ENCODE results near the gene PPP1R3A.

PPP1R3A gene

DNA sequence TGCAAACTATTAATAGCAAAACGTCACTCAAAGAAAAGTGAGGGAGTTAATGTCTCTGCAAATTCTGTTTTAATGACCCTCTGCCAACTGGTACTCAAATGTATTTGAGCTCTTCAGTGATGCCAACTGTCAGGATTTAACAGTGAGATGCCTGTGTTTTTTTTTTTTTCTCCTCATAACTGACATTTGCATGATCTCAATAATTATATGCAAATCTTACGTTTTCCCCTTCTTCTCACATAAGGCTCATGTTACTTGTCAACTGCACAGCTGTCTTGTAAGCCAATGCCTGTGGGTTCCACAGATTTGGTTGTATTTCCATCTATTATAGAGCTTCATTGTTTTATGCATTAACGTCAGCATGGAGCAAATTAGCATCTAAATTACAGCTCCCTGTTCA is 38.2 kb downstream of the PPP1R3A start:
- in situ Hi-C loops (cut with MboI; ENCODE audit: low sequenced_read_pairs) = no loop called here

DNA sequence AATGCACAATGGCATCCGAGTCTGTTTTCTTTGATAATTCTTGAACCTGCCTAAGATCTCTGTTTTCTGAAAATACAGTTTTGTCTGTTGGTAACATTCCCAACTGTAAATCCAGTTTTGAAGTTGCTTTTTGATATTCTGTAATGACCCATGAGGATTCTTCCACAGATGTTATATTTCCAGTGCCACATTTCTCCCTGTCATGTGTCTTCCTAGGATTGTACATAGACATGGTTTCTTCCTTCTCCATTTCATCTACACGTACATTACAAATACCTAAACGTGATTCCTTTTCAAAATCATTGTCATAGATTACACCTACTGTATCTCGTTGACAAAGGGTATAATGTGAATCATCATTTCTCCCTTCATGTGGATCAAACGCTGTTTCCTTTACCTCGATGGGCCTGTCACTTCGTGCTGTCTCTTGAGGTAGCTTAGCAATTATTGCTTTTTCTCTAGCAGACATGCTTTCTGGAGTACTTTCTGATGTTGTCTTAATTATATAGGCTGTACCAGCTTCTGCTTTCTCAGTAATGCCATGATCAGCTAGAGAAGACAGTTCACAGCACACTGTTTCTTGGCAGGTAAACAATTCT is 40.3 kb downstream of the PPP1R3A start:
- in situ Hi-C loops (cut with MboI; ENCODE audit: low sequenced_read_pairs) = no loop called here

DNA sequence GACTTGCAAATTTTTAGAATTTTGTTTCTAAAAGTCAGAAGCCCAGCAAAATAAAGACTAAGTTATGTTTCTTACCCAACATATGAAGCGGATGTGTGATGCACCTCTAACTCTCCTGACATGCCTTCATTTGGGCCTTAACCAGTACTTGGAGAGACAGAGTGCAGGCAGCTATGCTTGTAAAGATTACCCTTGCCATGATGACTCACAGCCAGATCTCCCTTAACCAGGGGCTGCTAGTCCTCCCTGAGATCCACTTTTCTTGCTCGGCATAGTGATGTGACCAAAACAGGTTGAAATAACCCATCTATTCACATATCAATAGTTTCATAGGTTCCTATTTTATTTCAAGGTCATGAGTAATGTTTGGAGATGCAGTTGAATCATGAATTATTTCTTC is 43.6 kb downstream of the PPP1R3A start:
- in situ Hi-C loops (cut with MboI; ENCODE audit: low sequenced_read_pairs) = no loop called here

DNA sequence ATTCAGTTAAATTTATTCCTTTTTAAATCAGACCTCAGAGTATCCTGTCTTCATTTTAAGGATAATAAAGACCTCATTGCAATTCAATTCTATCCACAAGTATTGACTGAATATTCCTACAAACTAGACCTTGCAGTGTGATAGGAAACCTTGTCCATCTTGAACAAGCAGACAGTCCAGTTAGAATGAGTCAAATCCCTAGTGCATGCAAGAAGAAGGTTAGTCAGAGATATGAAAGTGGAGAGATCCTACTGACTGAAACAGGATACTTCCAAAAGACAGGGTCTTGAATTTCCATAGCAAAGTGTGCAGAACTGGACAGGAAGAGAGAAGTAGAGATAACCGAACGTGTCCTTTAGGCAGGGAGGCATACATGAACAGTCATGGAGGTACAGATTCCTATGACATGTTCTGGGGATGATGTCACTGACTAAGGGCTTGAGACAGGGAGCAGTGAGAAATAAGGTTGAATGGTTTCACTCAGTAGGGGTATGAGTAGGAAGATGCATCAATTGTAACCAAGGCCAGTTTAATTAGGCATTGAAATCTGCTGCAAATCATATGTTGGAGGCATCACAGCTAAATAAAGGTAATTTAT is 45.2 kb downstream of the PPP1R3A start:
- in situ Hi-C loops (cut with MboI; ENCODE audit: low sequenced_read_pairs) = no loop called here

DNA sequence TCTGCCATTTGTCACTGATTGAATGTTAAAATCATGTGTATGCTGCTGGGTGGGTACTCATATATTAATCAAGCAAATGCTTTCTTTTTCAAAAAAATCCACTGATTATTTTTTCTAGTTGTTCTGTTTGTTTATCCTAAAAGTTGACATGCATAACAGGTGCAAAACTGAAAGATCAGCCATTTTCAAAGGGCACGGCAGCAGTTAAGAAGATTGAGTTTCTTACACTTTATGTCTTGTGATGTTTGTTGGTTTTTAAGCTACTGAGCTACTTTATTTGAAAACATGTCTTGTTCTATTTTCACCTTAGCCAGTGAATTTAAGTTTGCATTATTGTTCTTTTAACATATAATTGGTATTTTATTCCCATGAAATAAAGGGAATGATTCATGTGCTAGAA is 45.8 kb downstream of the PPP1R3A start:
- in situ Hi-C loops (cut with MboI; ENCODE audit: low sequenced_read_pairs) = no loop called here

DNA sequence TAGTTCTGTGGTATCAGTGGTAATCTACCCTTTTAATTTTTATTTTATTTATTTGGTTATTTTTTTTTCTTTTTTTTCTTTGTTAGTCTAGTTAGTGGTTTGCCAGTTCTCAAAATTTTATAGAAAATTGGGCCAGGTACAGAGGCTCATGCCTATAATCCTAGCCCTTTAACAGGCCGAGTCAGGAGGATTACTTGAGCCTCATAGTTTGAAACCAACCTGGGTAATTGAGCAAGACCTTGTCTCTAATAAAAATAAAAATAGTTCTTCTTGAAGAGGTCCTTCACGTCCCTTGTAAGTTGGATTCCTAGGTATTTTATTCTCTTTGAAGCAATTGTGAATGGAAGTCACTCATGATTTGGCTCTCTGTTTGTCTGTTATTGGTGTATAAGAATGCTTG is 51.5 kb downstream of the PPP1R3A start:
- in situ Hi-C loops (cut with MboI; ENCODE audit: low sequenced_read_pairs) = no loop called here

DNA sequence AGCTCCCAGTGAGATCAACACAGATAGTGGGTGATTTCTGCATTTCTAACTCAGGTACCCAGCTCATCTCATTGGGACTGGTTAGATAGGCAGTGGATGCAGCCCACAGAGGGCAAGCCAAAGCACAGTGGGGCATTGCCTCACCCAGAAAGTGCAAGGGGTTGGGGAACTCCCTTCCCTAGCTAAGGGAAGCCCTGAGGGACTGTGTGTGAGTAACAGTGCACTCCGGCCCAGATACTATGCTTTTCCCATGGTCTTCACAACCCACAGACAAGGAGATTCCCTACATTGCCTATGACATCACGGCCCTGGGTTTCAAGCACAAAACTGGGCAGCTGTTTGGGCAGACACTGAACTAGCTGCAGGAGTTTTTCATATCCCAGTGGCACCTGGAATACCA is 62.8 kb downstream of the PPP1R3A start:
- in situ Hi-C loops (cut with MboI; ENCODE audit: low sequenced_read_pairs) = no loop called here

DNA sequence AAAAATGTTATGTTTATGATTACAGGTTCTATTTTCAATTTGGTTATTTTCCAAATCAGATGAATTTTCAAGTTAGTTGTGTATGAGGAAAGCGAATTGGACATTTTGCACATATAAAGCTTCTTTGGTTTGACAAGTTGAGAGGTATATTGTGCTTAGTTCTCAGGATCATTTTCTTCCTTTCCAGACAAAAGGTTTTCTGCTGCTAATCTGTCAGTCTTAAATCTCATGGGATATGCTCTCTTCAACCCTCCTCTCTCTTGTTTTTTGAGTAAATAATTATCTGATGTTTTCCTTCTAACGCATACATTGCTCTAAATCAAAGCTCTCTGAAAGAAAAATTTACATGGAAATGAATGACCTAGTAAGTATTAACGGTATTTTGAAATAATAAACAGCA is 77.9 kb downstream of the PPP1R3A start:
- in situ Hi-C loops (cut with MboI; ENCODE audit: low sequenced_read_pairs) = no loop called here

DNA sequence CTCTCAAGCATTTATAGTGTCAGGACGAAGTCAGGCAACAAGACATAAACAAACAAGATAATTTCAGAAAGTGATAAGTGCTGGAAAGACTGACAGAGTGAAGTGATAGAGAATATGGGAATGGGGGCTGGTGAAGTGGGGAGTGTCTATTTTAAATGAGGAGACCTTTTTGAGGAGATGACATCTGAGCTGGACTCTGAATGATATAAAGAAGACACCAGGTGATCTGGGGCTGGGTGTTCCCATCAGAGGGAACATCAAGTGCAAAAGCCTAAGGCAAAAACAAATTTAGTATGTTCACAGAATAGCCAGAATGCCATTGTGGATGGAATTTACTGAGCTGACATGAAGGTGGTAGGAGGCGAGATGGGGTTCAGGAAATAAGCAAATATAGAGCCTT is 83.4 kb downstream of the PPP1R3A start:
- in situ Hi-C loops (cut with MboI; ENCODE audit: low sequenced_read_pairs) = no loop called here

DNA sequence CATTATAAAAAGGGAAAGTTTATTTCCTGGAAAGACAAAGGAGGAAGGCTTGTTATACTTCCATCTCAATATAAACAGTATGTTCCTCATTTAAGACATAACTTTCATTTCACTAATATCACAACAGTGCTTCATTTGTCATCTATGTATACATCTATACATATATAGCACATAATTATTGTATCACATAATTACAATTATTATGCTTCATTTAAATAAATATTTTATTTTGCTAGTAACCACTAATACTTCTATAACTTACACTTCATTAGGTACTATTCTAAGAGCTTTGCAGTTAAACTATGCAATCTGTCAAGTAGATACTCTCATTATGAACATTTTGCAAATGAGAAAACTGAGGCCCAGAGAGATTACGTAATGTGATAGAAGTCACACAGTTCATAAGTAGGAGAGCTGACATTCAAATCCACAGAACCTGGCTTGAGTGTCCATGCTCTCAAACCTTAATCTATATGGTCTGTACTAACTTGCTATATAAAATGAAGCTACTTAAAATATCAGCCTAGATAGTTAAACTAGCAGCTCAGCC is 86.5 kb downstream of the PPP1R3A start:
- in situ Hi-C loops (cut with MboI; ENCODE audit: low sequenced_read_pairs) = no loop called here

DNA sequence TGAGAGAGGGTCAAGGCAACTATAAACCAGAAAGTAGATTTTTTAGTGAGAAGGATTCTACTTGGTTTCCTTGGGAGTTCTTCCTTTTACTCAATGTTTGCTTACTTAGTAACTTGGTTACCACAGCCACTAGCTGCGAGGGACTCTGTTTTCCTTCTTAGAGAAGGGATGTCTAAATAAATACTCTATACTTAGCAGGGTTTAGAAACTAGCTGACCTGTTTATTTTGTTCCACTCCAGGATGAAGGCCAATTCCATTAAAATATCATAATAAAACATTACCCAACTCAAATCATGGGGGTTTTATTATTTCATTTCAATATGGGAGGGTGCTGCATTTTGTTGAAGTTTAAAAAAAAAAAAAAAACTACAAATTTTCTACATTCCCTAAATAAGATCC is 87.3 kb downstream of the PPP1R3A start:
- in situ Hi-C loops (cut with MboI; ENCODE audit: low sequenced_read_pairs) = no loop called here

DNA sequence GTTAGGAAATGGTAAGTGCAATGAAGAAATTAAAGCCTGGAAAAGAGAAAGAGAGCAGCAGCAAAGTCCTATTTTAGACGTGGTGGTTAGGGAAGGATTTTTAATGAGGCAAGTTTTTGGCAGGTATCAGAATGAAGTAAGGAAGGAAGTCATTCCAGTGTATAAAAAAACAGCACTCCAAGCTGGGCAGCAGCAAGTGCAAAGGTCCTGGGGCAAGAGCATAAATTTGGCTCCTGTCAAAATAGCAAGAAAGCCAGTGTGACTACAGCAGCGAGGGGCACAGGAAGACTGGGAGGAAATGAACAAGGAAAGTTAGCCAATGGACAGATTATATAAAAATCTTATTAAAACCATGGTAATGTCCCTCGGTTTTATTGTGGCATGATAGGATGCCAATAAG is 90.2 kb downstream of the PPP1R3A start:
- in situ Hi-C loops (cut with MboI; ENCODE audit: low sequenced_read_pairs) = no loop called here

All from hTERT RPE-1 (cell line).